ENCODE measurements around the gene FRYL.

DNA sequence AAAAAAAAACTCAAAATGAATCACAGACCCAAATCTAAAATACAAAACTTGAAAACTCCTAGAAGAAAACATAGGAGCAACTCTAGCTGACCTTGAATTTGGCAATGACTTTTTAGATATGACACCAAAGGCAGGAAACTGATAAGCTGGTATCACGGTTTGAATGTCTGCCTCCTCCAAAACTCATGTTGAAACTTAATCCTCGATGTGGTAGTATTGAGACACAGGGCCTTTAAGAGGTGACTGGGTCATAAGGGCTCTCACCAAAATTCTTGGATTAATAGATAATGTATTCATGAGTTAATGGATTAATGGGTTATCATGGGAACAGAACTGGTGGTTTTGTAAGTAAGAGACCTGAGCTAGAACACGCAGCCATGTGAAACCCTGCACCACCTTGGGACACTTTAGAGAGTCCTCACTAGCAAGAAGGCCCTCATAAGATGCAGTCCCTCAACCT, 40.5 kb downstream of the FRYL start:
- TF ChIP-seq EZH2 (IDR thresholded peaks at IDR 0.05) (no peak), POLR2AphosphoS5 (IDR thresholded peaks at IDR 0.05; ENCODE audit: borderline replicate concordance, low read depth, low read length) (no peak), FOXP2 (optimal IDR thresholded peaks at IDR 0.05; ENCODE audit: control extremely low read depth, extremely low read length, insufficient read depth) (no peak)

Measured in SK-N-MC (cell line).